Measurements from ENCODE around the gene LRRC59.

GRCh38 chr17:50356418-50356817 lies 40.9 kb downstream of the LRRC59 start:
- TF ChIP-seq SIN3A (conservative IDR thresholded peaks at IDR 0.05 in 1 of 2, IDR thresholded peaks at IDR 0.05 in 1 of 2; ENCODE audit: low read depth in 1 of 2, low read length in 2 of 2) (no peak), TAF7 (optimal IDR thresholded peaks at IDR 0.05; ENCODE audit: borderline replicate concordance, low read depth, low read length) (no peak), EP300 (IDR thresholded peaks at IDR 0.05; ENCODE audit: borderline replicate concordance in 1 of 2, low read depth in 2 of 2, low read length in 2 of 2) (no peak), TEAD4 (IDR thresholded peaks at IDR 0.05; ENCODE audit: low read depth, low read length) (no peak), POLR2AphosphoS5 (IDR thresholded peaks at IDR 0.05; ENCODE audit: low read depth, low read length) (no peak), NRF1 (IDR thresholded peaks at IDR 0.05; ENCODE audit: low read depth, low read length) (no peak), SP1 (IDR thresholded peaks at IDR 0.05; ENCODE audit: low read depth, low read length) (no peak), POLR2A (IDR thresholded peaks at IDR 0.05; ENCODE audit: control extremely low read depth in 1 of 2, low read depth in 2 of 2, low read length in 2 of 2) (no peak)
- TF ChIP-seq, protein P1, sequence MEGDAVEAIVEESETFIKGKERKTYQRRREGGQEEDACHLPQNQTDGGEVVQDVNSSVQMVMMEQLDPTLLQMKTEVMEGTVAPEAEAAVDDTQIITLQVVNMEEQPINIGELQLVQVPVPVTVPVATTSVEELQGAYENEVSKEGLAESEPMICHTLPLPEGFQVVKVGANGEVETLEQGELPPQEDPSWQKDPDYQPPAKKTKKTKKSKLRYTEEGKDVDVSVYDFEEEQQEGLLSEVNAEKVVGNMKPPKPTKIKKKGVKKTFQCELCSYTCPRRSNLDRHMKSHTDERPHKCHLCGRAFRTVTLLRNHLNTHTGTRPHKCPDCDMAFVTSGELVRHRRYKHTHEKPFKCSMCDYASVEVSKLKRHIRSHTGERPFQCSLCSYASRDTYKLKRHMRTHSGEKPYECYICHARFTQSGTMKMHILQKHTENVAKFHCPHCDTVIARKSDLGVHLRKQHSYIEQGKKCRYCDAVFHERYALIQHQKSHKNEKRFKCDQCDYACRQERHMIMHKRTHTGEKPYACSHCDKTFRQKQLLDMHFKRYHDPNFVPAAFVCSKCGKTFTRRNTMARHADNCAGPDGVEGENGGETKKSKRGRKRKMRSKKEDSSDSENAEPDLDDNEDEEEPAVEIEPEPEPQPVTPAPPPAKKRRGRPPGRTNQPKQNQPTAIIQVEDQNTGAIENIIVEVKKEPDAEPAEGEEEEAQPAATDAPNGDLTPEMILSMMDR (IDR thresholded peaks at IDR 0.05; ENCODE audit: control extremely low read depth in 1 of 3, insufficient read depth in 1 of 3, low read depth in 1 of 3, low read length in 3 of 3) = no peak
